ENCODE measurements around the gene YWHAQ.

- no peak for TF ChIP-seq CTCF (conservative IDR thresholded peaks at IDR 0.05; ENCODE audit: low read depth, low read length)
- no peak for TF ChIP-seq POLR2A (IDR thresholded peaks at IDR 0.05; ENCODE audit: low read depth, low read length)
- TF ChIP-seq NFE2L2 (IDR thresholded peaks at IDR 0.05; ENCODE audit: low read depth, low read length) = no peak
- TF ChIP-seq BHLHE40 (IDR thresholded peaks at IDR 0.05; ENCODE audit: low read depth, low read length) = no peak
- TF ChIP-seq CEBPB (IDR thresholded peaks at IDR 0.05; ENCODE audit: low read depth, low read length) = no peak
- no peak for TF ChIP-seq CHD1 (IDR thresholded peaks at IDR 0.05; ENCODE audit: low read depth, low read length)
- no peak for TF ChIP-seq RAD21 (IDR thresholded peaks at IDR 0.05; ENCODE audit: low read length)
Observed at GRCh38 chr2:9666306-9666705, 35.5 kb upstream of the YWHAQ start.
